Subcutaneous abdominal adipose tissue (tissue), 5 donors: ENCODE measurements around the gene CDK9.

Experiments
- H3K27ac ChIP-seq: one replicate; pipeline ENCODE4 v1.7.0; 2013; ENCODE audit warnings: low read depth, mild to moderate bottlenecking, inconsistent platforms, low read length, moderate library complexity
- H3K27me3 ChIP-seq, 5 donors: one replicate each; pipeline ENCODE4 v1.7.0; 2013; ENCODE audit warnings: low read length in 5 of 5, inconsistent platforms in 1 of 5; ENCODE audit not compliant: control insufficient read depth in 5 of 5, insufficient read depth in 4 of 5
- H3K36me3 ChIP-seq, 5 donors: one replicate each; pipeline ENCODE4 v1.7.0; 2013; ENCODE audit warnings: low read length in 5 of 5; ENCODE audit not compliant: control insufficient read depth in 5 of 5, insufficient read depth in 5 of 5
- H3K4me1 ChIP-seq, 5 donors: one replicate each; pipeline ENCODE4 v1.7.0; 2013; ENCODE audit warnings: low read length in 5 of 5, mild to moderate bottlenecking in 3 of 5, moderate library complexity in 1 of 5; ENCODE audit not compliant: control insufficient read depth in 5 of 5, insufficient read depth in 5 of 5
- H3K4me3 ChIP-seq, 5 donors: one replicate each; pipeline ENCODE4 v1.7.0; 2013; ENCODE audit warnings: low read length in 5 of 5, low read depth in 1 of 5
- H3K9ac ChIP-seq, 5 donors: one replicate each; pipeline ENCODE4 v1.7.0; 2013; ENCODE audit warnings: low read length in 5 of 5, mild to moderate bottlenecking in 4 of 5, moderate library complexity in 3 of 5
- H3K9me3 ChIP-seq, 5 donors: one replicate each; pipeline ENCODE4 v1.7.0; 2013; ENCODE audit warnings: low read length in 5 of 5; ENCODE audit not compliant: control insufficient read depth in 5 of 5
- donor health status: healthy.
- donor health status: healthy.
- donor health status: healthy.
- donor health status: healthy.
- donor health status: healthy.

Gene CDK9

DNA sequence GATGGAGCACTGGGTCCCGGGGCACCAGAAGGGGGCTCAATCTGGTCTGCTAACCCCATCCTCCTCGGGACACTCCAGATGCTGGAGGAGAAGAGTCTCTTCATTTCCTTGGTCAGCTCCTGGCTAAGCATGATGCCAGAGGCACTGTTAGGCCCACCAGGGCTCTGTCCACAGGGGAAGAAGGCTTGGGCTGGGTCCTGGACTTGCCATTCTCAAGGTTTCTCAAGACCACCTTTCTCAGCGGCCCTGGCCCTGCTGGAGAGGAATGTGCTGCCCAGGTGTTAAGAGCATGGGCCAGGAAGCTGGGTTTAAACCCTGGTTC lies 15.3 kb upstream of the CDK9 start:
- H3K27ac ChIP-seq = peak overlapping the region; percentile 82
- peak overlapping the region; percentile 66 to 79 (median 72) for H3K4me3 ChIP-seq
- no peaks in the 10 kb centered on the region for H3K9me3 ChIP-seq
- H3K9ac ChIP-seq = peak overlapping the region in 4 of 5 donors; percentile 26 to 68 (median 63)
- no peaks in the 10 kb centered on the region for H3K27me3 ChIP-seq
- peaks cover 10 to 55% (median 34%) of the 10 kb centered on the region in 5 donors for H3K4me1 ChIP-seq
- peaks cover 0 to 5% (median 0%) of the 10 kb centered on the region in 5 donors for H3K36me3 ChIP-seq

- Histone ChIP-seq H3K9ac (peak overlapping the region in 4 of 5 donors; percentile 26 to 68 (median 63)), H3K4me3 (peak overlapping the region; percentile 66 to 79 (median 72)), H3K27ac (peak overlapping the region; percentile 82), H3K36me3 (peaks cover 0 to 3% (median 0%) of the 10 kb centered on the region in 5 donors), H3K4me1 (peaks cover 10 to 53% (median 34%) of the 10 kb centered on the region in 5 donors), H3K9me3 (no peaks in the 10 kb centered on the region), H3K27me3 (no peaks in the 10 kb centered on the region)
Measured at GRCh38 chr9:127770905-127771569, 14.8 kb upstream of the CDK9 start.

DNA sequence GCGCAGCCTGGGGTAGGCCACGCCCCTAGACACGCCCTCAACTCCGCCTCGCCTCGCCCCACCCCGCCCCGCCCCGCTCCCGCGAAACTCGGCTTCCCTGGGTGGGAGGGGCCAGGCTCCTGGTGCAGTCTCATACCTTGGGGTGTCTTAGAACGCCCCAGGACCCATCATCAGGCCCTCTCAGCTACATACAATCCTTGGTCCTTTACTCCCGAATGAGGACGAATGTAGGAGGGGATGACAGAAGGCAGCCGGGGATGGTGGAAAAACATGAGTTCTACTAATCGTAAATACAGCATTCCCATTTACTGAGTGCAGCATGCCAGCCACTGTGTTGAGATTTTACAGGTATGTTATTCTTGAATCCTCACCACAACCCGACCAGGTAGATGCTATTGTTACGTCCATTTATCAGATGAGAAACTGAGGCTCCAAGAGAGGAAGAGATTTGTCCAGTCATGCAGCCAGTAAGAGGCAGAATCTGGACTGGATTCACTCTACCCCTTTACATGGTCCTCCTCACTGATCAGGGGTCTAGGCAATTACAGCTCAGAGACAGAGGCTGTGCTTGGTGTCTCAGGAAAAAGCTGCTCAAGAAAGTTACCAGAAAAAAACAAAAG lies 14.2 kb upstream of the CDK9 start:
- Histone ChIP-seq H3K27ac (peak overlapping the region; percentile 82), H3K27me3 (no peaks in the 10 kb centered on the region), H3K9ac (no peak overlapping the region), H3K4me1 (peaks cover 10 to 53% (median 37%) of the 10 kb centered on the region in 5 donors), H3K4me3 (peak overlapping the region; percentile 22 to 72 (median 66)), H3K9me3 (no peaks in the 10 kb centered on the region), H3K36me3 (no peaks in the 10 kb centered on the region)

GRCh38 chr9:127772603-127773002 lies 13.2 kb upstream of the CDK9 start:
- no peaks in the 10 kb centered on the region for H3K36me3 ChIP-seq
- peaks cover 6 to 49% (median 32%) of the 10 kb centered on the region in 5 donors for H3K4me1 ChIP-seq
- no peak overlapping the region for H3K4me3 ChIP-seq
- H3K9me3 ChIP-seq = no peaks in the 10 kb centered on the region
- no peaks in the 10 kb centered on the region for H3K27me3 ChIP-seq
- no peak overlapping the region for H3K27ac ChIP-seq
- no peak overlapping the region for H3K9ac ChIP-seq

GRCh38 chr9:127773272-127773671 lies 12.6 kb upstream of the CDK9 start:
- Histone ChIP-seq H3K4me1 (peaks cover 6 to 44% (median 31%) of the 10 kb centered on the region in 5 donors), H3K4me3 (no peak overlapping the region), H3K36me3 (no peaks in the 10 kb centered on the region), H3K27ac (no peak overlapping the region), H3K9ac (no peak overlapping the region), H3K27me3 (no peaks in the 10 kb centered on the region), H3K9me3 (no peaks in the 10 kb centered on the region)

DNA sequence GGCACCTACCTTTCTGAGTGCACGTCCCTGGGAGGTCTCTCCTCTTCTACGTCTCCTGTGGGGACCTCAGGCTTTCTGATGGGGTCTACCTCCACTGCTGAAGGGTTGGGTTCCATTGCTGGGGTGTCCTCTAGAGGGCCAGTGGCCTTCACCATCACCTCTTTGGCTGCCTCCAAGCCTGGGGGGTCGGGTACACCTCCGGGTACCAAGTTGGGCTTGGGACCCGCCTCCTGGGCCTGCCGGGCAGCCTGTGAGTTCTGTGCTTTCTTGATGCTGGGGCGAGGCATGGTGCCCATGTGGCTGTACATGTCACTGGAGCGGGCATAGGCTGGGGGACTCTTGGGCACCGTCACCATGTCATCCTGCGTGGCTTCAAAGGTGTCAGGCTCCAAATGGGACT lies 11.9 kb upstream of the CDK9 start:
- Histone ChIP-seq H3K4me1 (peaks cover 9 to 46% (median 35%) of the 10 kb centered on the region in 5 donors), H3K4me3 (no peak overlapping the region), H3K9me3 (no peaks in the 10 kb centered on the region), H3K27me3 (no peaks in the 10 kb centered on the region), H3K36me3 (no peaks in the 10 kb centered on the region), H3K9ac (no peak overlapping the region), H3K27ac (no peak overlapping the region)

DNA sequence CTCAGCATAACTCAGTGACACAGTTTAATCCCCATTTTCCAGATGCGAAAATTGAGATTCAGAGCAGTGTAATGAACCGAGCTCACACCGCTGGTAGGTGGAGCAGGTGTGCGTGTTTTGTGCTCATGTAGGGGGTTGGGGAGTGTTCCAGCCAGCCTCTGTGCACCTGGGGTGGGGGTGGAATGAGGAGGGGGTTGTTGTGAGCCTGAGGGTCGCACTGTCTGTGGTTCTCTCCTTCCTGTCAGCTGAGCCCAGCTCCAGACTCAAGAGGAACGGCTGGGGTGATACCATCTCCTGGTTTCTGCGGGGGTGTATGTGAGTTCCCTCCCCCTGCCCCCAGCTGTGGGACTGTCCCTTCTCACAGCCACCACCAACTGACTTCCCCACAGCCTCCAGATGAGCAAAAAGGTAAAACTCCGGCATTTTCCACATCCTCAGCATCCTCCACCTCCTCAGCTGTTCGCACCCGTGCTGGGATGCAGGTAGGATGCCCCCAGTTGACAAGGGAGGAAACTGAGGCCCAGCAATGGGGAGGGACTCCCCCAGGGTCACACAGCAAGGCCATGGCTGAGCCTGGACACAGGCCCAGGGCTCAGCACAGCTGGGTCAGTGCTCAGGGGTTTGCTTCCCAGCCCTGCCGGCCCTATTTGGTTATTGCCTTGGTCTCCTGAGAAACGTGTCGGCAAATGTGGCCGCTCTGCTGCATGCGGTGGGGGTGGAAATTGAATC lies 9.5 kb upstream of the CDK9 start:
- Histone ChIP-seq H3K27me3 (no peaks in the 10 kb centered on the region), H3K36me3 (no peaks in the 10 kb centered on the region), H3K9ac (peak overlapping the region in 2 of 5 donors; percentile 10 to 38), H3K27ac (no peak overlapping the region), H3K9me3 (no peaks in the 10 kb centered on the region), H3K4me1 (peaks cover 12 to 42% (median 37%) of the 10 kb centered on the region in 5 donors), H3K4me3 (peak overlapping the region; percentile 7 to 58 (median 49))

DNA sequence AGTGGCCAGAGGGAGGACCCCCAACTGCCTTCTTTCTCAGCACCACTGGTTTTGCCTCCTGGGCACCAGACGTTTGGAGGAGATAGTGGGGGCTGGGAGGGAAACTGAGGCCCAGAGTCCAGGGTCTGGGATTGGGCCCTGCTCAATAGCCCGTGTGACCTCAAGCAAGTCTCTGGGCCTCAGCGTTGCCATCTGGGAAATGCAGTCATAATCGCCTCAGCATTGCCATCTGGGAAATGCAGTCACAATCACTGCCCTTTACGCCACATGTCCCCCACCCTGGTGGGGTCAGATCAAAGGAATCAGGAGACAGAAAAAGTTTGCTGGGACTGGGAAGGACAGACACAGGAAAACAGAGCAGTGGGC lies 8.9 kb upstream of the CDK9 start:
- Histone ChIP-seq H3K27me3 (no peaks in the 10 kb centered on the region), H3K27ac (no peak overlapping the region), H3K4me1 (peaks cover 10 to 39% (median 33%) of the 10 kb centered on the region in 5 donors), H3K36me3 (no peaks in the 10 kb centered on the region), H3K9ac (peak overlapping the region in 2 of 5 donors; percentile 10 to 38), H3K9me3 (no peaks in the 10 kb centered on the region), H3K4me3 (peak overlapping the region in 4 of 5 donors; percentile 47 to 58 (median 52))

- Histone ChIP-seq H3K9ac (peak overlapping the region in 1 of 5 donors; percentile 38), H3K4me3 (peak overlapping the region in 4 of 5 donors; percentile 47 to 58 (median 52)), H3K4me1 (peaks cover 10 to 40% (median 33%) of the 10 kb centered on the region in 5 donors), H3K27ac (no peak overlapping the region), H3K27me3 (no peaks in the 10 kb centered on the region), H3K9me3 (no peaks in the 10 kb centered on the region), H3K36me3 (no peaks in the 10 kb centered on the region)
Measured at GRCh38 chr9:127777368-127777980, 8.4 kb upstream of the CDK9 start.
